Type B pancreatic cell (in vitro differentiated cells): ENCODE measurements around the gene CBL. TPM values are rescaled to one million over a fixed set of nuclear protein-coding genes. Genes with fewer than 3 reads are reported as not detected.

ENCODE experiments used
- DNase-seq: peaks from one replicate; pipeline ENCODE4 v3.0.0; 2021; ENCODE audit warnings: mixed read lengths; ENCODE audit not compliant: unreplicated experiment; ENCODE audit errors: extremely low spot score
- H3K27ac Mint-ChIP-seq: 2 replicates; pipeline ENCODE4 v1.8.0; 2021; ENCODE audit warnings: mild to moderate bottlenecking, mixed read lengths
- H3K27me3 Mint-ChIP-seq: 2 replicates; pipeline ENCODE4 v1.8.0; 2021; ENCODE audit warnings: mixed read lengths
- H3K36me3 Mint-ChIP-seq: 2 replicates; pipeline ENCODE4 v1.8.0; 2021; ENCODE audit warnings: mixed read lengths
- H3K4me1 Mint-ChIP-seq: one replicate; pipeline ENCODE4 v1.8.0; 2021; ENCODE audit warnings: mixed read lengths; ENCODE audit not compliant: unreplicated experiment
- H3K4me3 Mint-ChIP-seq: 2 replicates; pipeline ENCODE4 v1.8.0; 2021; ENCODE audit warnings: mild to moderate bottlenecking, mixed read lengths
- H3K9me3 Mint-ChIP-seq: 2 replicates; pipeline ENCODE4 v1.8.0; 2021; ENCODE audit warnings: mixed read lengths
- CTCF ChIP-seq: fragments of 200-600 bp; sonication (generic); conservative IDR thresholded peaks from 2 replicates; pipeline ENCODE4 v1.5.0; 2021; ENCODE audit warnings: antibody characterized with exemption, mild to moderate bottlenecking
- total RNA-seq: library from RNA; stranded (reverse); gene quantifications from 2 replicates; pipeline ENCODE4 v1.2.1, GENCODE V29; 2021; ENCODE audit warnings: low replicate concordance

CBL gene
- total RNA-seq, 1 donor from 2014 or later, result 21.1 TPM

- no peak overlapping the region for H3K4me3 Mint-ChIP-seq
- no peak for DNase-seq
- no peaks in the 10 kb centered on the region for H3K9me3 Mint-ChIP-seq
- no peak overlapping the region for H3K27ac Mint-ChIP-seq
- peaks cover 3% of the 10 kb centered on the region for H3K4me1 Mint-ChIP-seq
- peaks cover 16% of the 10 kb centered on the region for H3K36me3 Mint-ChIP-seq
- H3K27me3 Mint-ChIP-seq, result no peaks in the 10 kb centered on the region
- no peak for TF ChIP-seq CTCF
Measured at GRCh38 chr11:119307974-119308373, 101.8 kb downstream of the CBL start.

- Mint-ChIP-seq H3K27ac (no peak overlapping the region), H3K27me3 (peaks cover 5% of the 10 kb centered on the region), H3K4me1 (peaks cover 3% of the 10 kb centered on the region), H3K9me3 (no peaks in the 10 kb centered on the region), H3K36me3 (peaks cover 4% of the 10 kb centered on the region), H3K4me3 (no peak overlapping the region)
- no peak for DNase-seq
- no peak for TF ChIP-seq CTCF
Measured at GRCh38 chr11:119309411-119309810, 103.3 kb downstream of the CBL start.

- no peak for TF ChIP-seq CTCF
Measured at GRCh38 chr11:119309953-119310681, 104.0 kb downstream of the CBL start.

GRCh38 chr11:119310682-119311052 is 104.5 kb downstream of the CBL start:
- no peak for TF ChIP-seq CTCF
- Mint-ChIP-seq H3K9me3 (no peaks in the 10 kb centered on the region), H3K27ac (no peak overlapping the region), H3K27me3 (peaks cover 17% of the 10 kb centered on the region), H3K4me1 (peaks cover 3% of the 10 kb centered on the region), H3K36me3 (no peaks in the 10 kb centered on the region), H3K4me3 (no peak overlapping the region)
- DNase-seq, result no peak

More at GRCh38 chr11:119309953-119310681, 104.0 kb downstream of the CBL start:
- Mint-ChIP-seq H3K4me3 (no peak overlapping the region), H3K4me1 (peaks cover 3% of the 10 kb centered on the region), H3K27ac (no peak overlapping the region), H3K27me3 (peaks cover 12% of the 10 kb centered on the region), H3K9me3 (no peaks in the 10 kb centered on the region), H3K36me3 (peaks cover 3% of the 10 kb centered on the region)
- DNase-seq, result no peak

GRCh38 chr11:119314726-119315125 is 108.6 kb downstream of the CBL start:
- Mint-ChIP-seq H3K4me3 (no peak overlapping the region), H3K27me3 (peaks cover 41% of the 10 kb centered on the region), H3K9me3 (no peaks in the 10 kb centered on the region), H3K4me1 (peaks cover 10% of the 10 kb centered on the region), H3K27ac (no peak overlapping the region), H3K36me3 (no peaks in the 10 kb centered on the region)
- no peak for DNase-seq
- no peak for TF ChIP-seq CTCF
